ENCODE measurements around the gene NGB.

The NGB gene

DNA sequence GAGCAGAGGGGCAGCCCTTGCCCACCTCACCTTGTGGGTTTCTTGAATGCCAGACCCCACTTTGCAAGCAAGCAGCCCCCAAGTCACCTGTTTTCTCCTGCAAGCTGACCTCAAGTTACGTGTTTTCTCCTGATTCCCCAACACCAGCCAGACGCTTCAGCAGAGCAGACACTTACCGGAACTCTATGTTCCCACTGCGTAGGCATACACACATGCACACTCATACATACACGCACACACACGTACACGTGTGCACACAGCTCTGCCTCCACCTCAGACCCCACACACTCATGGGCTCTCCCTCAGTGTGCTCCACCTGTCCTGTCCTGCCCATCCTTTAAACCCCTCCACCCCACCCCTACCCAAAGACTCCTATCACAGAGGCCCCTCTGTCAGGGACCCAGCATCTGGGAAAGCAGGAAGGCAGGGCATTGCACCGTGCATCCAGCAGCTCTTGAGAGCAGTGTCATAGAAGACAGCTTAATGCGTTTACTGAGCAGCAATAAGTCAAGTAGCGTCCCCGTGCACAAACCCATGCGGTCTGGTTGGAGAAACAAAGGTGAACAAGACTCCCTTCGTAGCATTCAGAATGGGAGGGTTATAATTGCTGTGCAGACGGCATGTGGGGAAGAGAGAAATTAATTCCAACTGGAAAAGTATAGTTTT, 45.0 kb downstream of the NGB start:
- DNase-seq: no peak

DNA sequence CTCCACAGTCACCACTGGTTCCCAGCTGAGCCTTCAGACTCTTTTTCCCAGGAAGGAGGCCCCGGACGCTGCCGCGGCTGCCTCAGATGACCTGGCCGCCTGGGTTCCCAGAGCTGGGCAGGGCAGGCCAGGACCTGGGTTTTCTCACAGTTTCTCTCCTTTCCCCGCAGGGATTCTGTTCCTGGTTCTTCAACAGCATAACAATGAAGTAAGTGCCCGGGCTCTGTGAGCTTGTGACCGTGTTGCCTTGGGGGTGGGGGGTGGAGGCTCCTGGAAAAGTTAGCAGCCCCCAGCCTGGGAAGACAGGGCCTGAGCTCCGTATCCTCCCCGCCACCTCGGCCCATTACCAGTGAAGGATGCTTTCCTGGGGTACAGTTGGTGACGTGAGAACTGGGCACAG, 45.8 kb downstream of the NGB start:
- no peak for DNase-seq

DNA sequence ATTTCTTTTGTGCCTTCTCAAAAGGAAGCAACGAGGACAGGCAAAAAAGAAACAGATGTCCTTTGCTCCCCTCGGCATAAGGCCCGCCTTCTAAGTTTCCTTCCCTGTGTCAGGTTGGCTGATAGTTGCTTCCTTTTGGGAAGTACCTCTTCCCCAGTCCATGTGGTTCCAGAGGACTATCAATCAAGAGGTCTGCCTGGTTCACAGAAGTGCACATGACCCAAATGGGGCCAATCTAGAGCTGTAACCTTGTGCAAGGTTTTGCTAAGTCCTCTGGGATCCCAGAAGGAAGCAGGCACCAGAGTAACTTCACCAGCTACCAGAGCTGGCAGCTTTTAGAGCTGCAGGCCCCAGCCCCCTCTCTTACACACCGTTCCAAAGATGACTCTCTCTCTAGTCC, 46.8 kb downstream of the NGB start:
- DNase-seq: no peak

DNA sequence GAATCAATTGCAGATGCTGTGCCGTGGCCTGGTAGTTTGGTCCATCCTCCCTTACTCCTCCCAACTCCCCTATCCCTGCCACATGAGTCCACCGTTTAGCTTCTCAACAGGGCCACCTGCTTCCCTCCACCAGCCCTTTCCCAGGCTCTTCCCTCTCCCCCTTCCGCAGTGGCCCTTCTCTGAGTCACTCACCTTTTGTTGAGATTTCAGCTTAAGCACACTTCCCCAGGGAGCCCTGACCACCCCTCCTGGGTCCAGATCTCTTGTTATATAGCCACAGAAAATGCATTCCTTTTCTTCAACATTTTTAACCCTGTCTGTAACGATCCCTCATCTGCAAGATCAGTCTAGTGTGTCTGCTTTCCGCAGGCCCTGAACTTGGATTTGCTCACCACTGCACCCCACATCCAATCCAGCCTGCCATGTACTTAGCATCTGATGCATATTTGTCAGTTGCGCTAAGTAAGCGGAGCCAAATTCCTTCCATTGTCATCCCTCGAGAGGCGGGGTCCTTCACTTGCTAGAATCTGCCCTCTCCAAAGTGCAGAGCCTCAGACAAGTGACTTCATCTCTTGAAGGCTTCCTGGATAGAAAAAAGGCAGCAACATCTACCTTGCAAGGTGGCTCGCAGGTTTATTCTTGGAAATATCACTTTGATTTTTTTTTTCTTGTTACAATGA, 48.3 kb downstream of the NGB start:
- no peak for DNase-seq

DNA sequence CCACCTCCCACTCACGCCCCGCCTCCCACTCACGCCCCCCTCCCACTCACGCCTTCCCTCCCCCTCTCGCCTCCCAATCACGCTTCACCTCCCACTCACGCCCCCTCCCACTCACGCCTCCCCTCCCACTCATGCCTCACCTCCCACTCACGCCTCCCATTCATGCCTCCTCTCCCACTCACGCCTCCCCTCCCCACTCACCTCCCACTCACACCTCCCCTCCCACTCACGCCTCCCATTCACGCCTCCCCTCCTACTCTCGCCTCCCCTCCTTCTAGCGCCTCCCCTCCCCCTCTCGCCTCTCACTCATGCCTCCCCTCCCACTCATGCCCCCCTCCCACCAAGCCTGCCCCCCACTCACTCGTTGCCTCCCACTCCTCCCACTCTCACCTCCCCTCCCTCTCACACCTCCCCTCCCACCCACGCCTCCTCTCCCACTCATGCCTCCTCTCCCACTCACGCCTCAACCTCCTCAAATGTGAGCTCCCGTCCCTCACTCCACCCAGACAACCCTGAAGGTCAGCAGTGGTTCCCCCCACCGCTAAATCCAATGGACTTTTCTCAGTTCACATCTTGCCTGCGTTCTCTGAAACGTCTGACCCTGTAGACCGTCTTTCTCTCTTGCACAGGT, 49.6 kb downstream of the NGB start:
- no peak for DNase-seq

DNA sequence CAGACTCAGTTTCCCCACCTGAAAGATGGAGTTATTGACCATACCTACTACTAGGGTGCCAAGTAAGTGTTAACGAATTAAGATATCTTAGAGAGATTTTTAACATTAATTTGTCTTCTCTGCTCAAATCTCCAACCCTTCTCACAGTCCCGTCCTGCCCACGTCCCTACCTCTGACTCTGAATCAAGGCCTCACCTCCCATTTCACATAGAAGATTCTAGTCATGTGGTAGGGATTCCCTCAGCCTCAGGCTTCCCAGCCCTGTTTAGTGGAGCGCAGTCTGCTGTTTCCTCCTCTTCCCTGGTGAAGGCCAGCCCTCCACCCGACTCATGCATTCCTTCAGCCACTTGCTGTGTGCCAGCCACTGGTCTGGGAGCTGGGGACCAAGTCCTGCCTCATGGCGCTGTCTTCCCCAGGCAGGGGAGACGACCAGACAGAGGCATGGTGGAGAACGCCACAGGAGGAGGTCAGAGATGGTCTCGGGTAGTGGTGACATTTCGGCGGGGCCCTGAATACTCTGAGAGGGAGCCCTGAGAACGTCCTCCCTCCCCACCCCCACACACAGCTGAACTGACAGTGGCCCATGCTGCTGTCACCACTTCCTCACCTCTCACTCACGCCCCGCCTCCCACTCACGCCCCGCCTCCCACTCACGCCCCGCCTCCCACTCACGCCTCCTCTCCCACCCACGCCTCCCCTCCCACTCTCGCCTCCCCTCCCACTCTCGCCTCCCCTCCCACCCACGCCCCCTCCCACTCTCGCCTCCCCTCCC, 50.6 kb downstream of the NGB start:
- DNase-seq: peak in 1 of 2 donors; percentile 6

DNA sequence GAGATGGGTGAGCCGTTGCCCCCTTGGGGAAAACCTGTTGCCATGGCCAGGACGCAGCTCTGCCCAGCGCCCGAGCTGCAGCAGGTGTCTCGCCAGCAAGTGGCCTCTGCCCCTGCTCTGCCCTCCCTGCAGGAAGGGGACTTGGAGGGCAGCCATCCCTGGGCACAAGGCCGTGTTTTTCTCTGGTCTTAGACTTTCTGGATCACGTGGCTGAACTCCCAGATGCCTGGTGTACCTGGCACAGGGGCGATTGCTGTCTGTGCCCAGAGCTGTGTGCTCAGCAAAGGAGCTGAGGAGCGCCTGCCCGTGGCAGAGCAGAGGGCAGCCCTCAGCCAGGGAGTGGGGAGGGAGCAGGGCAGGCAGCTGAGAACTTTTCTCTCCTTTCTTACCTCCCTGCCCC, 51.4 kb downstream of the NGB start:
- DNase-seq: no peak

DNA sequence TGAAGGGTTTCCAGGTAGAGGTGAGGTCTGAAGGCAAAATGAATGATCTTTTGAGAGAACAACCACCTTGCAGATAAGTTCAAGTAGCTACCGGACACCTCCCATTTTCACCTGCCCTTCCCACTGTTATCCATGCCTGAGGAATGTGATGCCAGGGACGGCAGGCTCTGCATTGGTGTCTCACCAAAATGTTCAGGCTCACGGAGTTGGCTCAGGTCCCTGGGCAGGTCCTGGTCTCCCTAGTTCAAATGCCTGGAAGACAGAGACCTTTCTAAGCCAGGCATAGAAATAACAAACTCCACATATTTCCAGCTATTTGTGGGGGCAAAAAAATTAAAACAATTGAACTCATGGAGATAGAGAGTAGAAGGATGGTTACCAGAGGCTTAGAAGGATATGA, 53.5 kb downstream of the NGB start:
- no peak for DNase-seq

Measured in stimulated activated CD4-positive, alpha-beta T cell treated with anti-CD3 and anti-CD28 coated beads, Interleukin-2, amount 100 ng/mL, for 24 hours (primary cell).